HG02840 (cell line): ENCODE data around the gene PCMT1.
"Not testable (repeated sequence)": the region's sequence is repeated elsewhere in the genome, so short reads cannot be mapped to it uniquely, and the experiment has no call there.

Experiments
- ATAC-seq: cut with Tn5 transposase; IDR thresholded peaks from one replicate; pipeline ENCODE4 v1.9.1; 2021; ENCODE audit warnings: mild to moderate bottlenecking, moderate library complexity, moderate number of reproducible peaks; ENCODE audit not compliant: unreplicated experiment, low FRiP score

The PCMT1 gene

GRCh38 chr6:149749082-149749593 lies 403 bp upstream of the PCMT1 start:
- not testable (repeated sequence) for ATAC-seq

GRCh38 chr6:149750136-149750609 lies 632 bp downstream of the PCMT1 start:
- ATAC-seq, result peak; percentile 34

GRCh38 chr6:149751239-149751638 lies 1.7 kb downstream of the PCMT1 start:
- ATAC-seq, result no peak

GRCh38 chr6:149751920-149752319 lies 2.4 kb downstream of the PCMT1 start:
- ATAC-seq, result not testable (repeated sequence)

- ATAC-seq, result no peak
Measured at GRCh38 chr6:149752600-149753373, 3.2 kb downstream of the PCMT1 start.

GRCh38 chr6:149753374-149753637 lies 3.8 kb downstream of the PCMT1 start:
- ATAC-seq, result not testable (repeated sequence)

GRCh38 chr6:149754548-149754947 lies 5.0 kb downstream of the PCMT1 start:
- no peak for ATAC-seq

GRCh38 chr6:149755300-149756260 lies 6.0 kb downstream of the PCMT1 start:
- peak; percentile 54 for ATAC-seq

GRCh38 chr6:149756261-149756636 lies 6.7 kb downstream of the PCMT1 start:
- no peak for ATAC-seq

- peak; percentile 93 for ATAC-seq
Measured at GRCh38 chr6:149761438-149761837, 11.9 kb downstream of the PCMT1 start.

GRCh38 chr6:149763866-149764265 lies 14.3 kb downstream of the PCMT1 start:
- ATAC-seq, result no peak

- ATAC-seq, result no peak
Measured at GRCh38 chr6:149766156-149766769, 16.7 kb downstream of the PCMT1 start.

- no peak for ATAC-seq
Measured at GRCh38 chr6:149769676-149770075, 20.1 kb downstream of the PCMT1 start.

GRCh38 chr6:149771185-149771584 lies 21.6 kb downstream of the PCMT1 start:
- ATAC-seq, result no peak

- no peak for ATAC-seq
Measured at GRCh38 chr6:149771925-149772324, 22.4 kb downstream of the PCMT1 start.

GRCh38 chr6:149777624-149778023 lies 28.1 kb downstream of the PCMT1 start:
- no peak for ATAC-seq

GRCh38 chr6:149779644-149779963 lies 30.1 kb downstream of the PCMT1 start:
- no peak for ATAC-seq

- ATAC-seq, result no peak
Measured at GRCh38 chr6:149781715-149782114, 32.2 kb downstream of the PCMT1 start.

- ATAC-seq, result no peak
Measured at GRCh38 chr6:149782337-149782736, 32.8 kb downstream of the PCMT1 start.

- no peak for ATAC-seq
Measured at GRCh38 chr6:149783551-149783950, 34.0 kb downstream of the PCMT1 start.

- ATAC-seq, result no peak
Measured at GRCh38 chr6:149806127-149806526, 56.6 kb downstream of the PCMT1 start.
